Measurements from ENCODE around the gene SLIRP.
"Not testable (repeated sequence)": the region's sequence is repeated elsewhere in the genome, so short reads cannot be mapped to it uniquely, and the experiment has no call there.

The SLIRP gene

GRCh38 chr14:77746064-77746702 lies 38.3 kb downstream of the SLIRP start:
- no peak for DNase-seq

GRCh38 chr14:77747425-77747824 lies 39.5 kb downstream of the SLIRP start:
- not testable (repeated sequence) for DNase-seq

DNA sequence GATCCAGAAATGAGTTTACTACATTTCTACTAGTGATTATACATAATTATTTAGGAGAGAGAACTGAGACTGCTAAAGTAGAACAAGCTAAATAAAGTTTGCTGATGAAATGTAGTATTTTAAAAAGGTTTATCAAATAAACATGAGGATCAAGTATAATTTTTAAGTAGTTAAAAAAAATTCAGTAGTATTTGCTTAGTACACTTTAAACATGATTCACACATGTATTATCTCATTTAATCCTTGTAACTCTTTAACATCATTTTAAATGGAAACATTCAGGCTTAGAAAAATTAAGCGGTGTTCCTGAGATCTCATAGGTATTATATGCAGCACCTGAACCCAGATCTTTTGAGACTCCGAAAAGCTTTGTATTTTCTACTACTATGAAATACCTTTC lies 44.4 kb downstream of the SLIRP start:
- no peak for DNase-seq

- no peak for DNase-seq
These were observed 45.1 kb downstream of the SLIRP start for GRCh38 chr14:77752799-77753516.

DNA sequence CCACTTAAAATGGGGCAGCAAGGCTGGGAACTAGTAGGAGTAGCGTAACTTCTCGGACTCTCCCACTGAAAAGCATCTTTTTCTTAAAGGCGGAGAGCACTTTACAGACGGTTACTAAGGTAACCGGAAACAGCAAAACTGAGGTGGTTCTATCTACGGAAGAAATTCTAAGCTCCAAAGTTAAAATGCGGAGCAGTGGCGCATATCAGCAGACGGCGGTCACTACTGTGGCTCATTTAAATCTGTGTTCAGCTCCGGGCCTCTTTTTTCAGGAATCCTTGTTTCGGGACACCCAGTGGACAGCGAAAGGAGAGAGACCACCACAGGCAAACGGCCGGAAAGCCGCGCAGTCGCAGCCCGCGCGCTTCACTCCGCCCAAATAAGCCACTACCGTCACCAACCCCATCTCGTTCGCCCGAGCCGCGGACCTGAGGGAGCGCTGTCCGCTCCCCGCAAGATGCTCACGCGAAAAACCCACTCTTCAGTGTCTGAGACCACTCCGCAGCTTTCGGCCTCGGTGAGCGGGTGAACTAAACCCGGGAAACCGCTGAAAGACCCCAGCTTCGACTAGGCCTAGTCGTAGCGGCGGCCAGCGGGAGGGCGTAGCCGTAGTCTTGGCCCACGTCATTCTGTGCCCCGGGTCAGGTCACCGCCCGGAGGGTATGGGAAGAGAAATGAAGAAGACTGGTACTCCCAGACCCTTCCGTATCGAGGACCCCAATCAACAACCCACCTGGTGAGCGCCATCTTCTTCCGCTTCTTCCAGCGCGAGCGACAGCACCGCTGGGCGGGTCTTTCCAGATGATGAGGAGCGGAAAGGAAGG lies 52.7 kb downstream of the SLIRP start, which contains the start of gene SNW1:
Gene SNW1, minus strand, starts transcription at position 776 of the 824 bp plus-strand sequence. Its CDS starts 29 bp downstream, at position 747.
- DNase-seq: peak; percentile 91

DNA sequence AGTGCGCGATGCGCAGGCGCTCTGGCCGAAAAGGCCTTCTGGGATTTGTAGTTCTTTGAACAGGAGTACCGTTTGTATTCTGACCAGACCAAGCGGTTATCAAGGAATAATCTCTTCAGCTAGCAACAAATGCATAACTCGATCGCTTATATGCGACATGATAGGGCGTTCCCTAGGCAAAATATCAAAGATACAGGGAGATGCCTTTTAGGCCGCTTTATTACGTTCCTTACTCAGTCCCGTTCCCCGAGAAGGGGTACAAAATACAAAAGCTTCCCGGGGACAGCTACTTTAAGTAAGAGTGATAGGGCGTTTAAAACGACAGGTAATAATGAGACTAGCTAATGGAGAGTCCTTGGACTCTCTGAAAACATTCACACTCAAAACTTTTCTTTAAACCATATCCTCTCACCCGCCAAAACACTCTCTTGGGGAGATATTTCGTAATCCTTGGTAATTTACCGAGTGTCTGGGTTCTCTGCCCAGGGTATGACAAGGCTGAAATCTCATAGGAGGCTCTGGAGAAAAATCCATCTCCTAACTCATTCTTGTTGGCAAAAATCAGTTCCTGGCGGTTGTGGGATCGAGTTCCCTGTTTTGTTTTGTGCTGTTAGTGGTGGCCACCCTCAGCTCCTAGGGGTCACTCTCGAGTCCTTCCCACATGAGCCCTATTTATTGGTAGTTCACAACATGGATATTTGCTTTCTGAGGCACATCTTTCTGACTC lies 53.5 kb downstream of the SLIRP start:
- no peak for DNase-seq

DNA sequence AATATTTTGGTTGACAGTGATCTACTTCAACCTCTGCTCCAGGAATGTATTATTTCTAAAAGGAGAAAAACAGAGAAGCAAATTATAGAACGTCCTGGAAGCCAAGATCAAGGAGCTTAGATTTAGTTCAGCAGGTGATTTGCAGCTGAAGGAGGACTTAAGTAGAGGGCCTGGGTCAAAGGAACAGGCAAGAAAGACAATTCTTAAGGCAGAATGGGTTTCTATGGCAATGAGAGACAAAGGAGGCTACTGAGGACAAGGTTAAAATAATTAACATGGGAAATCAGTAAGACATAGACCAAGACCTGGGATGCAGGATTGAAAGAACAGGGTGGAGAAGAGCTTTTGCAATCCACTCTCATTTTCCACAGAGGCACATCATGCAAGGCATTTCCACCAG lies 55.4 kb downstream of the SLIRP start:
- DNase-seq: no peak

GRCh38 chr14:77763978-77764377 lies 56.1 kb downstream of the SLIRP start:
- no peak for DNase-seq

All from CD4-positive, alpha-beta T cell treated with Interleukin-17A for 4 hours (primary cell).